MM.1S (cell line): Measurements from ENCODE around the gene PCP4.

ENCODE experiments used
- DNase-seq: peaks from one replicate; pipeline ENCODE4 v3.0.0-alpha.2; 2015
- H2AFZ ChIP-seq: fragments of 300-600 bp; sonication (generic); 2 replicates; pipeline ENCODE4 v1.6.0; 2016; ENCODE audit warnings: antibody characterized with exemption, low read length
- H3F3A ChIP-seq: fragments of 300-600 bp; sonication (generic); 2 replicates; pipeline ENCODE4 v1.6.1; 2016; ENCODE audit warnings: mild to moderate bottlenecking, antibody characterized with exemption, low read length, moderate library complexity, mixed read lengths; ENCODE audit not compliant: insufficient read depth
- H3K27ac ChIP-seq: fragments of 300-600 bp; sonication (generic); 2 replicates; pipeline ENCODE4 v1.5.1; 2016; ENCODE audit warnings: mild to moderate bottlenecking, low read length
- H3K27me3 ChIP-seq: fragments of 300-600 bp; sonication (generic); replicated peaks from 2 replicates; pipeline ENCODE4 v1.6.0; 2016; ENCODE audit warnings: low read length; ENCODE audit not compliant: insufficient read depth
- H3K36me3 ChIP-seq: fragments of 300-600 bp; sonication (generic); replicated peaks from 2 replicates; pipeline ENCODE4 v1.6.1; 2016; ENCODE audit warnings: mild to moderate bottlenecking, low read length, mixed read lengths; ENCODE audit not compliant: insufficient read depth
- H3K4me1 ChIP-seq: fragments of 300-600 bp; sonication (generic); 2 replicates; pipeline ENCODE4 v1.6.1; 2016; ENCODE audit warnings: low read length, mixed read lengths
- H3K4me2 ChIP-seq: fragments of 300-600 bp; sonication (generic); 2 replicates; pipeline ENCODE4 v1.6.0; 2016; ENCODE audit warnings: low read depth, low read length
- H3K4me3 ChIP-seq: fragments of 300-600 bp; sonication (generic); 2 replicates; pipeline ENCODE4 v1.5.1; 2016; ENCODE audit warnings: low read length, mixed read lengths
- H3K79me2 ChIP-seq: fragments of 300-600 bp; sonication (generic); 2 replicates; pipeline ENCODE4 v1.6.1; 2016; ENCODE audit warnings: mixed run types, low read length, mixed read lengths
- H3K9ac ChIP-seq: fragments of 300-600 bp; sonication (generic); 2 replicates; pipeline ENCODE4 v1.6.1; 2016; ENCODE audit warnings: low read length, mixed read lengths
- H3K9me2 ChIP-seq: fragments of 300-600 bp; sonication (generic); replicated peaks from 2 replicates; pipeline ENCODE4 v1.6.1; 2016; ENCODE audit warnings: mild to moderate bottlenecking, low read length, mixed read lengths; ENCODE audit not compliant: insufficient read depth
- H3K9me3 ChIP-seq: fragments of 300-600 bp; sonication (generic); replicated peaks from 2 replicates; pipeline ENCODE4 v1.6.1; 2016; ENCODE audit warnings: mild to moderate bottlenecking, low read length, mixed read lengths; ENCODE audit not compliant: insufficient read depth
- H4K20me1 ChIP-seq: fragments of 300-600 bp; sonication (generic); 2 replicates; pipeline ENCODE4 v1.6.1; 2016; ENCODE audit warnings: mild to moderate bottlenecking, low read length, moderate library complexity, mixed read lengths; ENCODE audit not compliant: insufficient read depth
- EZH2 ChIP-seq: fragments of 300-600 bp; sonication (generic); optimal IDR thresholded peaks from 2 replicates; pipeline ENCODE3; 2017; ENCODE audit warnings: low read depth, mild to moderate bottlenecking, antibody characterized with exemption, low read length, mixed read lengths
- EZH2phosphoT487 ChIP-seq: fragments of 300-600 bp; sonication (generic); IDR thresholded peaks from 2 replicates; pipeline ENCODE4 v1.6.1; 2018; ENCODE audit warnings: antibody characterized with exemption, low read length
- TF ChIP-seq, protein P1 (sequence below): fragments of 300-600 bp; sonication (generic); IDR thresholded peaks from 2 replicates; pipeline ENCODE4 v1.5.1; 2016; ENCODE audit warnings: antibody characterized with exemption, low read length, mixed read lengths

Gene PCP4

DNA sequence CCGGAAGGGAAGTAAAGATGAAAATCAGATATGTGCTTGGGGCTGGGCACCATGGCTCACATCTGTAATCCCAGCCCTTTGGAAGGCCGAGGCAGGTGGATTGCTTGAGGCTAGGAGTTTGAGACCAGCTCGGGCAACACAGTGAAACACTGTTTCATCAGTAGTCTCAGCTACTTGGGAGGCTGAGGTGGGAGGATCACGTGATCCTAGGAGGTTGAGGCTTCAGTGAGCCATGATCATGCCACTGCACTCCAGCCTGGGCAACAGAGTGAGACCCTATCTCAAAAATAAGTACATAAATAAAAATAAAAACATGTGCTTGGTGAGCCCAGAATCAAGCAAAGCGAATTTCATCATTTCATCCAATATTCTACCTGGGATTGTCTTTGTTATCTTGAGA, 23.3 kb upstream of the PCP4 start:
- Histone ChIP-seq H3K27ac (no peak overlapping the region), H2AFZ (no peak overlapping the region), H3F3A (no peaks in the 10 kb centered on the region), H3K4me2 (no peak overlapping the region), H3K4me3 (no peak overlapping the region), H3K9me3 (no peaks in the 10 kb centered on the region), H3K9ac (no peak overlapping the region), H3K4me1 (no peaks in the 10 kb centered on the region), H4K20me1 (no peaks in the 10 kb centered on the region), H3K79me2 (no peaks in the 10 kb centered on the region), H3K36me3 (no peaks in the 10 kb centered on the region), H3K9me2 (no peaks in the 10 kb centered on the region), H3K27me3 (no peaks in the 10 kb centered on the region)
- no peak for DNase-seq
- TF ChIP-seq EZH2 (no peak), EZH2phosphoT487 (no peak)
- TF ChIP-seq, protein P1, sequence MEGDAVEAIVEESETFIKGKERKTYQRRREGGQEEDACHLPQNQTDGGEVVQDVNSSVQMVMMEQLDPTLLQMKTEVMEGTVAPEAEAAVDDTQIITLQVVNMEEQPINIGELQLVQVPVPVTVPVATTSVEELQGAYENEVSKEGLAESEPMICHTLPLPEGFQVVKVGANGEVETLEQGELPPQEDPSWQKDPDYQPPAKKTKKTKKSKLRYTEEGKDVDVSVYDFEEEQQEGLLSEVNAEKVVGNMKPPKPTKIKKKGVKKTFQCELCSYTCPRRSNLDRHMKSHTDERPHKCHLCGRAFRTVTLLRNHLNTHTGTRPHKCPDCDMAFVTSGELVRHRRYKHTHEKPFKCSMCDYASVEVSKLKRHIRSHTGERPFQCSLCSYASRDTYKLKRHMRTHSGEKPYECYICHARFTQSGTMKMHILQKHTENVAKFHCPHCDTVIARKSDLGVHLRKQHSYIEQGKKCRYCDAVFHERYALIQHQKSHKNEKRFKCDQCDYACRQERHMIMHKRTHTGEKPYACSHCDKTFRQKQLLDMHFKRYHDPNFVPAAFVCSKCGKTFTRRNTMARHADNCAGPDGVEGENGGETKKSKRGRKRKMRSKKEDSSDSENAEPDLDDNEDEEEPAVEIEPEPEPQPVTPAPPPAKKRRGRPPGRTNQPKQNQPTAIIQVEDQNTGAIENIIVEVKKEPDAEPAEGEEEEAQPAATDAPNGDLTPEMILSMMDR, result no peak

DNA sequence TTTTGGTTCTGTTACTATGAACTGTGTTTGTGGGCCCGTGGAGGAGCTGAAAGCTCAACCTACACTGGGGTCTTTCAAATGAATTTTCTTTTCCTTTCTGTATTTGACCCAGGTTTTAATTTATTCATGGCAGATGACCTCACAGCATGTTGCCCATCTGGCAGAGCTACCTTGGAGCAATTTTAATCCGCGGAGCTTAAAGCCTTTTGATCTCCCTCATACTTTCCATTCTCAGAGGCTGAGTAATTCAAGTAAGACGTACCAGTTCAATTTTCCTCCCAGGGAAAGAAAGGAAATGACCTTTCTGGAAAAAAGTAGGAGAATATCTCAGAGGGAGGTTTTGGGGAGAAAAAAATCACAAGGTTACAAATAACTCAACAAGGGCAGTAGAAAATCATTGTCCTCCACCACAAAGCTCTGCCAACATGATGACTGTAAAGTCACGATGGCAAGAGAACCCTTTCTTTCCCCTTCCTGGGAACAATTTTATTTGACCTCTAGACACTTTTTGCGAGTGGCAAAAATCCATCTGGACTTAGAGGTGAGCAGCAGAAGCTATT, 21.6 kb upstream of the PCP4 start:
- Histone ChIP-seq H3K9me2 (no peaks in the 10 kb centered on the region), H3K4me2 (no peak overlapping the region), H3K4me3 (no peak overlapping the region), H3K36me3 (no peaks in the 10 kb centered on the region), H3K9me3 (no peaks in the 10 kb centered on the region), H3K27me3 (no peaks in the 10 kb centered on the region), H3F3A (no peaks in the 10 kb centered on the region), H3K79me2 (no peaks in the 10 kb centered on the region), H3K27ac (no peak overlapping the region), H2AFZ (no peak overlapping the region), H3K9ac (no peak overlapping the region), H4K20me1 (no peaks in the 10 kb centered on the region), H3K4me1 (0 out of 2 replicates have a peak, but pooled peaks cover 8% of the 10 kb centered on the region)
- DNase-seq, result no peak
- TF ChIP-seq EZH2phosphoT487 (no peak), EZH2 (no peak)
- TF ChIP-seq, protein P1, result no peak

DNA sequence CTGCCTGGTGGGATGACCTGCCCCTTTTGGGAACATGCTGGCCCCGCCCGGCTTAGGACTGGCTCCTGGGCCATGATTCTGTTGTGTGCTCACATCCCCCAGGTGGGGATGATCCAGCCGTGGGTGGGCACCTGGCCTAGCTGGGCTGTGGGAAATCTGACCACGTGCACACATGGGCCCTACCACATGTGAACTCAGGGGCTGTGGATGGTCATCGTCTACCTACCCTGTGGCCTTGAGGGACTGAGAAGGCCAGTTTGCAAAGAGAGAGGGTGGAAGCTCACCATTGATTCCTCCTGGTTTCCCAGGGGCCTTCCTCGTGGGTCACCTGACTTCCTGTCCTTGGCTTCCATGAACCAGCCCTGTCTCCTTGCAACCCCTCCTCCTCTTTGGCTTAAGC, 19.4 kb upstream of the PCP4 start:
- H3K27ac ChIP-seq, result no peak overlapping the region
- no peaks in the 10 kb centered on the region for H3K27me3 ChIP-seq
- H3F3A ChIP-seq, result no peaks in the 10 kb centered on the region
- DNase-seq, result no peak
- H3K9me2 ChIP-seq, result no peaks in the 10 kb centered on the region
- no peak overlapping the region for H3K4me2 ChIP-seq
- no peak overlapping the region for H3K4me3 ChIP-seq
- no peaks in the 10 kb centered on the region for H3K79me2 ChIP-seq
- H3K9me3 ChIP-seq, result no peaks in the 10 kb centered on the region
- 0 out of 2 replicates have a peak, but pooled peaks cover 8% of the 10 kb centered on the region for H3K4me1 ChIP-seq
- no peaks in the 10 kb centered on the region for H4K20me1 ChIP-seq
- TF ChIP-seq, protein P1, result no peak
- TF ChIP-seq EZH2, result no peak
- no peak for TF ChIP-seq EZH2phosphoT487
- H2AFZ ChIP-seq, result no peak overlapping the region
- H3K9ac ChIP-seq, result no peak overlapping the region
- no peaks in the 10 kb centered on the region for H3K36me3 ChIP-seq
